Stimulated activated CD4-positive, alpha-beta T cell treated with anti-CD3 and anti-CD28 coated beads, Interleukin-4, amount 100 ng/mL, for 48 hours (primary cell): ENCODE measurements around the gene SPOCK1.
"Not testable (repeated sequence)": the region's sequence is repeated elsewhere in the genome, so short reads cannot be mapped to it uniquely, and the experiment has no call there.

Experiments used
- DNase-seq, 2 donors: peaks; one replicate each; pipeline ENCODE4 v3.0.0-alpha.2; 2020; ENCODE audit warnings: low read depth in 2 of 2

The SPOCK1 gene

GRCh38 chr5:137263371-137264005 is 235.6 kb downstream of the SPOCK1 start:
- no peak for DNase-seq

- DNase-seq, result no peak
Measured at GRCh38 chr5:137262818-137263217, 236.3 kb downstream of the SPOCK1 start.

GRCh38 chr5:137260820-137261695 is 238.1 kb downstream of the SPOCK1 start:
- DNase-seq, result no peak

- DNase-seq, result not testable (repeated sequence)
Measured at GRCh38 chr5:137259115-137259514, 240.0 kb downstream of the SPOCK1 start.

- no peak for DNase-seq
Measured at GRCh38 chr5:137254119-137255090, 244.7 kb downstream of the SPOCK1 start.

- DNase-seq, result no peak
Measured at GRCh38 chr5:137252512-137252911, 246.6 kb downstream of the SPOCK1 start.

GRCh38 chr5:137250421-137250820 is 248.7 kb downstream of the SPOCK1 start:
- DNase-seq, result no peak

- no peak for DNase-seq
Measured at GRCh38 chr5:137248527-137248926, 250.6 kb downstream of the SPOCK1 start.

- DNase-seq, result no peak
Measured at GRCh38 chr5:137245438-137245837, 253.7 kb downstream of the SPOCK1 start.

GRCh38 chr5:137240285-137240684 is 258.8 kb downstream of the SPOCK1 start:
- DNase-seq, result no peak

- no peak for DNase-seq
Measured at GRCh38 chr5:137236849-137237507, 262.1 kb downstream of the SPOCK1 start.

- DNase-seq, result no peak
Measured at GRCh38 chr5:137236252-137236651, 262.9 kb downstream of the SPOCK1 start.

- DNase-seq, result no peak
Measured at GRCh38 chr5:137234973-137235943, 263.9 kb downstream of the SPOCK1 start.

- DNase-seq, result no peak
Measured at GRCh38 chr5:137233726-137234125, 265.4 kb downstream of the SPOCK1 start.

- DNase-seq, result not testable (repeated sequence)
Measured at GRCh38 chr5:137233304-137233703, 265.8 kb downstream of the SPOCK1 start.

- DNase-seq, result no peak
Measured at GRCh38 chr5:137231540-137231939, 267.6 kb downstream of the SPOCK1 start.

GRCh38 chr5:137228816-137229215 is 270.3 kb downstream of the SPOCK1 start:
- DNase-seq, result no peak

GRCh38 chr5:137226081-137226480 is 273.0 kb downstream of the SPOCK1 start:
- DNase-seq, result no peak

- DNase-seq, result no peak
Measured at GRCh38 chr5:137223324-137224295, 275.5 kb downstream of the SPOCK1 start.
